NCI-H226 (cell line): ENCODE results near the gene UBE2K.
"Not testable (repeated sequence)": the region's sequence is repeated elsewhere in the genome, so short reads cannot be mapped to it uniquely, and the experiment has no call there.

ENCODE experiments used
- DNase-seq: peaks from one replicate; pipeline ENCODE4 v3.0.0-alpha.2; 2015

Gene UBE2K

GRCh38 chr4:39698424-39699009 is 581 bp downstream of the UBE2K start:
- no peak for DNase-seq

DNA sequence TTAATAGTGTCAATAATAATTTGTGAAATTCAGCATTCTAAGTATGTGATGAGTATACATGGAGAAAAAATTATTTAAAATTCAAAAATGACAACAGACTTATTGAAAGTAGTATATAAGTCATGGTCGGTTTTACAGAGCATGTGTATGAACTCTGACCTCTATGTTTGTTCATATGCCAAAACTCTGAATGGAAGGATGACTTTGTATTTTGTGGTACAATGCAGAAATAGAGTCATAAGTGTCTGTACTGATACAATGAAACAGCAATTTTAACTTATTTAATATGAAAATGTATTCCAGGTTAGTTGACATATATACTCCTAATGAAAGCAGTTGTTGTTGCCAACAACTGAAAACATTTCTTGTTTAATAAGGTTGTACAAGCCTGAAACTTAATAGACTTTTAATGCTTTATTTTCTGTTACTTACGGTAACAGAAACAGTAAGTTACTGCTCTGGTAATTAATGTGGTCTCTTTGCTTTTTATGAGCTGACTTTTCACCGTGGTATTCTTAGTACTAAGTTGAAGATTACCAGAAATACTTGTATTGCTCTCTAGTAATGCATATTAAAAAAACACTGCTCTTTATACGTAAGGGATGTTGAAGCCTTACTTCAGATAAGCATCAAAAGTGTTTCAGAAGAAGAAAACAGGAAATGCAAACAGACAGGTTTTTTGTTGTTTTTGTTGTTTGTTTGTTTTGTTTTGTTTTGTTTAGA is 1.9 kb downstream of the UBE2K start:
- DNase-seq = no peak

DNA sequence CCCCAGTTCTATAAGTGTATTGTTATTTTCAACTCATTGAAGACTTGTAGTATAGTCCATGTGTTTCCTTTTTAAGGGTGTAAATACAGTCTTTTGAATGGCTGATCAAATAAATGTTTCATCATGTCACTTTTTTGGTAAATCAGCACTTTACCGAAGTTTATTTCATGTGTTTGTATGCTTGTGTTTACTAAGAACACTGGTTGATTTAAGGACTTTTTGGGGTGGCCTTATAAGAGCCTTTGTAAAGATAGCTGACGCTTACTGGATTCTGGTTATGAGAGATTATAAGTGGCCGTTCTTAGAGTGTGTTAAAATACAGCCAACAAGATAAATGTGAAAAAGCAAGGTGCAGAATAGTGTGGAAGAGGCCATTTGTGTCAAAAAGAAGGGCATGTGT is 2.6 kb downstream of the UBE2K start:
- DNase-seq = no peak

DNA sequence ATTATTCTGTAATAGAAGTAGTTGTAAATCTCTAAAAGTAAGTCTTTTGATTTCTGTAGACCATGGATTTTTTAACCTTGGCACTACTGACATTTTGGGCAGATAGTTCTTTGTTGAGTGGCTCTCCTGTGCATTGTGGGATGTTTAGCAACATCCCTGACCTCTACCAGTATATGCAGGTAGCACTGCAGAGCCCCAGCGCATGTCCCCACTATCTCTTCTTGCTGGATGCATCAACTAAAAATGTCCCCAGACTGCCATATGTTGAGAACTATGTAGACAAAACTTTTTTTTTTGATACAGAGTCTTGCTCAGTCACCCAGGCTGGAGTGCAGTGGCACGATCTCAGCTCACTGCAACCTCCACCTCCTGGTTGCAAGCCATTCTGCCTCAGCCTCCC is 4.8 kb downstream of the UBE2K start:
- no peak for DNase-seq

DNA sequence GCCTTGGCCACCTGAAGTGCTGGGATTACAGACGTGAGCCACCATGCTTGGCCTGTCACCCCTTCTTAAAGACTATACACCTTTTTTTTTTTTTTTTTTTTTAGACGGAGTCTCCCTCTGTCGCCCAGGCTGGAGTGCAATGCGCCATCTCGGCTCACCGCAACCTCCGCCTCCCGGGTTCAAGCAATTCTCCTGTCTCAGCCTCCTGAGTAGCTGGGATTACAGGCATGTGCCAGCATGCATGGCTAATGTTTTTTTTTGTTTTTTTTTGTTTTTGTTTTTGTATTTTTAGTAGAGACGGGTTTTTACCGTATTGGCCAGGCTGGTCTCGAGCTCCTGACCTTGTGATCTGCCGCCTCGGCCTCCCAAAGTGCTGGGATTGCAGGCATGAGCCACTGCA is 6.9 kb downstream of the UBE2K start:
- DNase-seq = not testable (repeated sequence)

DNA sequence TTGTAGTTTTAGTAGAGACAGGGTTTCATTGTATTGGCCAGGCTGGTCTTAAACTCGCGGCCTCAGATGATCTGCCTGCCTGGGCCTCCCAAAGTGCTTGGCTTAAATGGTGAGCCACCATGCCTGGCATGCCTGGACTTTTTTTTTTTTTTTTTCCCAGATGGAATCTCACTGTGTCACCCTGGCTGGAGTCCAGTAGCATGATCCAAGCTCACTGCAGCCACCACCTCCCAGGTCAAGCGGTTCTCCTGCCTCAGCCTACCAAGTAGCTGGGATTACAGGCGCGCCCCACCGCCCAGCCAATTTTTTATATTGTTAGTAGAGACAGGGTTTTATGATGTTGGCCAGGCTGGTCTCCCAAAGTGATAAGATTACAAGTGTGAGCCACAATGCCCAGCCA is 8.4 kb downstream of the UBE2K start:
- peak; percentile 49 for DNase-seq

- DNase-seq = peak; percentile 55
Measured at GRCh38 chr4:39706741-39707511, 9.0 kb downstream of the UBE2K start.

DNA sequence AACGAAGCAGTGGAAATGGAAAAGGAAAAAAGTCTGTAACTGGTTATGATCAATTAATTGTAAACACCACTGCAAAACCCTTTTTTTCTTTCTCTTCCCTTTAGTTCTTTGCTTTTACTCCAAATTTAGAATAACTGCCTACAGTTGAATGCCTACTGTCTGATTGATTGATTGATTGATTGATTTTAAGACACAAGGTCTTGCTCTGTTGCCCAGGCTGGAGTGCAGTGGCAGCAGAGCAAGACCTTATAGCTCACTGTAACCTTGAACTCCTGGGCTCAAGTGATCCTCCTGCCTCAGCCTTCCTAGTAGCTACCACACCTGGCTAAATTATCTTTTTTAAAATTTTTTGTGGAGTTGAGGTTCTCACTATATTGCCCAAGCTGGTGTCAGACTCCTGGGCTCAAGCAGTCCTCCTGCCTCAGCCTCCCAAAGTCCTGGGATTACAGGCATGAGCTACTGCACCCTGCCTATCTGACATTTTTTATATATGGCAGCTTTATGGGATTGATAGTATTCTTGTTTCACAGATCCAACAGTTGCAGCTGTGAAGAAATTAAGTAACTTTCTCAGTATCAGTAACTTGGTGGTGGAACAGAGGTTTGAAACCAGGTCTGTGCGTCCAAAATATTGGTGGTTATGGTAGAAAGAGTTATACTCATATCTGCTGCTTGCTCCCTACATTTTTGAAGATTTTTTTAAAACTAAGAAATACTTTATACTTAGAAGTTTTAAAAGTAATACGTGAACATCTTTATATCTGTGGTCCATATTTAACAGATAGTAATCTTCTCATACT is 12.4 kb downstream of the UBE2K start:
- no peak for DNase-seq

GRCh38 chr4:39712819-39713607 is 15.1 kb downstream of the UBE2K start:
- no peak for DNase-seq

GRCh38 chr4:39713691-39714090 is 15.8 kb downstream of the UBE2K start:
- no peak for DNase-seq

DNA sequence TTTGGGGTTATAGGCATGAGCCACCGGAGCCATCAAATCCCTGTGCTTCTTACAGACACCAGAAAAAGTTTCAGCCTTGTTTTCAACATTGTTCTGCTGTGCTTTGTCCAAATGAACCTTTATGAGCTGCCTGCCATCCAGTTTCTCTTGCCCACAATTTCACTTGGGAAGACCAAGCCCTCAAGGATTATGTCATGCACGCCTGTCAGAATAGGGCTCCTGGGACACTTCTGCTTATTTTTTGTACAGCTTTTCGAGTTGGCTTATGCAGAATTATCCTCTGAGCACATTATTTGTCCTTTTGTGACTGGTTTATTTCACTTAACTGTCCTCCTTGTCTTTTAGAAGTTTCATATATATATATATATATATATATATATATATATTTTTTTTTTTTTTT is 16.2 kb downstream of the UBE2K start:
- DNase-seq = no peak

DNA sequence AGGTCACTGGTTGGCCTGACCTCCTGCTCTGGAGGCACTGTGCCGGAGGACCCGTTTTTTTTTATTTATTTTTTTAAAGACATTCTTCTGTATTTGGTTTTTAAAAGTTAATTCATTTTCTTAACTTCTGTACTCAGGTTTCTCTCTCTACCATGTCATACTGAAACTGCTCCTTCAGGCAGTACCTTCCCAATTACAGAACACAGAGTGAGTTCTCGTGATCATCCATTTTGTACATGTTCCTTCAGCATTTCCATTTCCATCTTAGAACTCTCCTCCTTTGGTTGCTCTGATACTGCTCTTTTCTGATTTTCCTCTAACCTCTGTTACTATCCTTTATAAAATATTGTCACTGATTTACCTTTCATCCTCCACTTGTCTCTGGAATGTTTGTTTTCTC is 17.9 kb downstream of the UBE2K start:
- DNase-seq = no peak

GRCh38 chr4:39716356-39716755 is 18.4 kb downstream of the UBE2K start:
- DNase-seq = no peak

DNA sequence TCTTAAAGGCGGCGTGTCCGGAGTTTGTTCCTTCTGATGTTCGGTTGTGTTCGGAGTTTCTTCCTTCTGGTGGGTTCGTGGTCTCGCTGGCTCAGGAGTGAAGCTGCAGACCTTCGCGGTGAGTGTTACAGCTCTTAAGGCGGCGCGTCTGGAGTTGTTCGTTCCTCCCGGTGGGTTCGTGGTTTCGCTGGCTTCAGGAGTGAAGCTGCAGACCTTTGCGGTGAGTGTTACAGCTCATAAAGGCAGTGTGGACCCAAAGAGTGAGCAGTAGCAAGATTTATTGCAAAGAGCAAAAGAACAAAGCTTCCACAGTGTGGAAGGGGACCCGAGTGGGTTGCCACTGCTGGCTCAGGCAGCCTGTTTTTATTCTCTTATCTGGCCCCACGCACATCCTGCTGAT is 19.8 kb downstream of the UBE2K start:
- not testable (repeated sequence) for DNase-seq

DNA sequence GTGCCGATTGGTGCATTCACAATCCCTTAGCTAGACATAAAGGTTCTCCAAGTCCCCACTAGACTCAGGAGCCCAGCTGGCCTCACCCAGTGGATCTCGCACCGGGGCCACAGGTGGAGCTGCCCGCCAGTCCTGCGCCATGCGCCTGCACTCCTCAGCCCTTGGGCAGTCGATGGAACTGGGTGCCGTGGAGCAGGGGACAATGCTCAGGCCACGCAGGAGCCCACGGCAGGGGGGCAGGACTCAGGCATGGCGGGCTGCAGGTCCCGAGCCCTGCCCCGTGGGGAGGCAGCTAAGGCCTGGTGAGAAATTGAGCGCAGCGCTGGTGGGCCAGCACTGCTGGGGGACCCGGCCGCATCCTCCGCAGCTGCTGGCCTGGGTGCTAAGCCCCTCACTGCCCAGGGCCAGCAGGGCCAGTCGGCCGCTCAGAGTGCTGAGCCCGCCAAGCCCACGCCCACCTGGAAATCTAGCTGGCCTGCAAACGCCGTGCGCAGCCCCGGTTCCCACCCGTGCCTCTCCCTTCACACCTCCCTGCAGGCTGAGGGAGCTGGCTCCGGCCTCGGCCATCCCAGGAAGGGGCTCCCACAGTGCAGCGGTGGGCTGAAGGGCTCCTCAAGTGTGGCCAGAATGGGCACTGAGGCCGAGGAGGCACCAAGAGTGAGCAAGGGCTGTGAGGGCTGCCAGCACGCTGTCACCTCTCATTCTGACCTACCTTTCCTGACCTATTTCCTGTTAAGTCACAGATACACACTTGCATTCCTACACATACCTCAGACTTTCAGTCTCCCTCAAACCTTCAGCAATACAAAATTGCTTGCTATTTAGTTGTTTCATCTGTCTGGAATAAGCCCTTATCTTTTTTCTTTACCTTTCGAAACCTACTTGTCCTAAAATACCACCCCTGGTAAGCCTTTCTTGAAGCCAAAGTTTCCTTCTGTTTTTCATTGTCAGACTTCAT is 20.7 kb downstream of the UBE2K start:
- DNase-seq = peak; percentile 16

DNA sequence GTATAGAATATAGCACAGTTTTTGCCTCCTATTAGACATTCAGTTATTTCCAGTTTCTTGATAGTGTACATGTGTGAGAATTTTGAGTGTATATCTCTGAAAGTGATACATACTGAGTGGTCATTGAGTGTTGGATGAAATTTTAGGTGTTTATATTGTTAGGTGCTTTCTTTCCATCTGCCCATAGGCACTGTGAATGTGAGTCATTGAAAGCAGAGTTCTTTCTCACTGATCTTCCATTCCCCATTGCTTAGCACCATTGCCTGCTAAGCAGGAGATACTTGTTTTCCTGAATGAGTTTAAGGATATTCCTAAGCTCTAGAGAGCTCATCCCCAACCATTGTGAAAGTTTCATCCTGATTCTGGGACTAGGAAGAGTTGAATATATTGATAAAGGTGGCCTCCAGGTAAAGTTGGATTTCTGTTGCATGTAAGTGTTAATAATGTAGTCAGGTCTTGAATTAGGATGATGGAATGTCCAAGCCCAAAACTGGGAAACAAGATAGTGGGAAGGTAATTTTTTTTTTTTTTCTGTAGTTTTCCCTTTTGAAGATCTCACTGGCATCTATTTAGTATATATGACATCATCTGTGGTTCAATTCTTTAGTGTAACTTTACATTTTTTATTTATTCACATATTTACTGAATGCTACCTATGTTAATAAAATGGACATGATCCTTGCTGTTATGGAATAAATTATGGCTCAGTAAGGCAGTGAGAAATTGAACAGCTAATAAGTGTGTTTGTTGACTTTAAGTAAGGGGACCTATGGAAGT is 22.1 kb downstream of the UBE2K start:
- DNase-seq = no peak

- not testable (repeated sequence) for DNase-seq
Measured at GRCh38 chr4:39721273-39721672, 23.3 kb downstream of the UBE2K start.

DNA sequence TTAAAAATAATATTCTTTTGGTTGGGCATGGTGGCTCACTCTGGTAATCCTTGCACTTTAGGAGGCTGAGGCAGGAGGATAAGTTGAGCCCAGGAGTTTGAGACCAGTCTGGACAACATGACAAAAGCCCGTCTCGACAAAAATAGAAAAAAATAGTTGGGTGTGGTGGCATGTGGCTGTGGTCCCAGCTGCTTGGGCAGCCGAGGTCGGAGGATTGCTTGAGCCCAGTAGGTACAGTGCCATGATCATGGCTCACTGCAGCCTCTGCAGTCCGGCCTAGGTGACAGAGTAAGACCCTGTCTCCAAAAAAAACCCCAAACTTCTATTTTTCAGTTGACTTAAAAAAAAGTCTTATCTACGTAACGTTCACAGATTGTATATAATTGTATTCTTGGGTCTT is 23.9 kb downstream of the UBE2K start:
- no peak for DNase-seq

DNA sequence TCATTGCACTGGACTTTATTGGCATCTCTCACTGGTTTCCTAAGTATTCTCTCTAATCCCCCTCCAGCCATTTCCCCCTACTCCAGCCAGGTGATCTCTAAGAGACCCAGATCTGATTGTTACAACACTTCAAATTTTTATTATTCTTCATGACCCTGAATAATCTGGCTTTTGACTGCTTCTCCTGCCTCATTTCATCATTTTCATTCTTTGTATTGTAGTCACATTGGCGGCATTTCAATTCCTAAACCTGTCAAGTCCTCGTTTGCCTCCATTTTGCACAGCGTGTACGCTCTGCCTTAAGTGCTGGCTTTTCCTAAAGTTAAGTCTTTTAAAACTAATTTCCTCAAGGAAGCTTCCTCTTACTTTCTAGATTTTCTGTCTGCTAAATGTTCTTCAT is 31.6 kb downstream of the UBE2K start:
- peak; percentile 31 for DNase-seq

GRCh38 chr4:39730072-39730471 is 32.1 kb downstream of the UBE2K start:
- DNase-seq = no peak
